ENCODE results near the gene POGK. TPM values are rescaled to one million over a fixed set of nuclear protein-coding genes. Genes with fewer than 3 reads are reported as not detected.

Gene POGK
- total and polyA plus RNA-seq, 9 donors, result 12.8 to 21.1 (median 15.2) TPM

GRCh38 chr1:166855558-166855957 is 16.3 kb downstream of the POGK start:
- H3K4me1 ChIP-seq (ENCODE audit: control insufficient read depth, insufficient read depth, low read length), result no peaks in the 10 kb centered on the region
- H3K36me3 ChIP-seq (ENCODE audit: control insufficient read depth, insufficient read depth, low read length), result peaks cover 44% of the 10 kb centered on the region
- no peaks in the 10 kb centered on the region for H3K27me3 ChIP-seq (ENCODE audit: control insufficient read depth, insufficient read depth, low read length)
- H3K27ac ChIP-seq (ENCODE audit: low read length), result no peak overlapping the region
- no peak overlapping the region for H3K4me3 ChIP-seq (ENCODE audit: low read length)
- DNase-seq, result no peak
- no CpG with 5 or more reads among the region's 3 CpGs for WGBS (ENCODE audit: insufficient coverage)
- H3K9me3 ChIP-seq (replicated peaks; ENCODE audit: control insufficient read depth, low read depth, low read length), result no peaks in the 10 kb centered on the region

GRCh38 chr1:166857995-166858394 is 18.7 kb downstream of the POGK start:
- DNase-seq, result no peak
- H3K27me3 ChIP-seq (ENCODE audit: control insufficient read depth, insufficient read depth, low read length), result no peaks in the 10 kb centered on the region
- H3K4me3 ChIP-seq (ENCODE audit: low read length), result no peak overlapping the region
- WGBS (ENCODE audit: insufficient coverage), result 90% methylated on average over 3 of the region's 3 CpGs
- no peaks in the 10 kb centered on the region for H3K4me1 ChIP-seq (ENCODE audit: control insufficient read depth, insufficient read depth, low read length)
- H3K9me3 ChIP-seq (replicated peaks; ENCODE audit: control insufficient read depth, low read depth, low read length), result no peaks in the 10 kb centered on the region
- H3K36me3 ChIP-seq (ENCODE audit: control insufficient read depth, insufficient read depth, low read length), result peaks cover 38% of the 10 kb centered on the region
- no peak overlapping the region for H3K27ac ChIP-seq (ENCODE audit: low read length)

- 92% methylated on average over 3 of the region's 7 CpGs for WGBS (ENCODE audit: insufficient coverage)
- DNase-seq, result no peak
- H3K27me3 ChIP-seq (ENCODE audit: control insufficient read depth, insufficient read depth, low read length), result no peaks in the 10 kb centered on the region
- H3K4me3 ChIP-seq (ENCODE audit: low read length), result no peak overlapping the region
- H3K27ac ChIP-seq (ENCODE audit: low read length), result no peak overlapping the region
- H3K36me3 ChIP-seq (ENCODE audit: control insufficient read depth, insufficient read depth, low read length), result peaks cover 38% of the 10 kb centered on the region
- H3K4me1 ChIP-seq (ENCODE audit: control insufficient read depth, insufficient read depth, low read length), result no peaks in the 10 kb centered on the region
- H3K9me3 ChIP-seq (replicated peaks; ENCODE audit: control insufficient read depth, low read depth, low read length), result no peaks in the 10 kb centered on the region
Measured at GRCh38 chr1:166858726-166859419, 19.6 kb downstream of the POGK start.

- Histone ChIP-seq H3K36me3 (ENCODE audit: control insufficient read depth, insufficient read depth, low read length) (peaks cover 41% of the 10 kb centered on the region), H3K27ac (ENCODE audit: low read length) (no peak overlapping the region), H3K9me3 (replicated peaks; ENCODE audit: control insufficient read depth, low read depth, low read length) (no peaks in the 10 kb centered on the region), H3K4me1 (ENCODE audit: control insufficient read depth, insufficient read depth, low read length) (no peaks in the 10 kb centered on the region), H3K27me3 (ENCODE audit: control insufficient read depth, insufficient read depth, low read length) (no peaks in the 10 kb centered on the region), H3K4me3 (ENCODE audit: low read length) (no peak overlapping the region)
- no peak for DNase-seq
- WGBS (ENCODE audit: insufficient coverage), result 75% methylated on average over 1 of the region's 5 CpGs
Measured at GRCh38 chr1:166859597-166859996, 20.3 kb downstream of the POGK start.

- H3K9me3 ChIP-seq (replicated peaks; ENCODE audit: control insufficient read depth, low read depth, low read length), result no peaks in the 10 kb centered on the region
- no peaks in the 10 kb centered on the region for H3K27me3 ChIP-seq (ENCODE audit: control insufficient read depth, insufficient read depth, low read length)
- WGBS (ENCODE audit: insufficient coverage), result 69% methylated on average over 4 of the region's 5 CpGs
- no peak overlapping the region for H3K4me3 ChIP-seq (ENCODE audit: low read length)
- peaks cover 24% of the 10 kb centered on the region for H3K36me3 ChIP-seq (ENCODE audit: control insufficient read depth, insufficient read depth, low read length)
- H3K27ac ChIP-seq (ENCODE audit: low read length), result no peak overlapping the region
- DNase-seq, result peak; percentile 15
- H3K4me1 ChIP-seq (ENCODE audit: control insufficient read depth, insufficient read depth, low read length), result no peaks in the 10 kb centered on the region
Measured at GRCh38 chr1:166865926-166866325, 26.7 kb downstream of the POGK start.

GRCh38 chr1:166868639-166869038 is 29.4 kb downstream of the POGK start:
- no peaks in the 10 kb centered on the region for H3K4me1 ChIP-seq (ENCODE audit: control insufficient read depth, insufficient read depth, low read length)
- no peaks in the 10 kb centered on the region for H3K27me3 ChIP-seq (ENCODE audit: control insufficient read depth, insufficient read depth, low read length)
- H3K9me3 ChIP-seq (replicated peaks; ENCODE audit: control insufficient read depth, low read depth, low read length), result no peaks in the 10 kb centered on the region
- H3K27ac ChIP-seq (ENCODE audit: low read length), result no peak overlapping the region
- 93% methylated on average over 4 of the region's 7 CpGs for WGBS (ENCODE audit: insufficient coverage)
- H3K36me3 ChIP-seq (ENCODE audit: control insufficient read depth, insufficient read depth, low read length), result peaks cover 18% of the 10 kb centered on the region
- no peak overlapping the region for H3K4me3 ChIP-seq (ENCODE audit: low read length)
- DNase-seq, result no peak

- peaks cover 14% of the 10 kb centered on the region for H3K36me3 ChIP-seq (ENCODE audit: control insufficient read depth, insufficient read depth, low read length)
- H3K4me3 ChIP-seq (ENCODE audit: low read length), result no peak overlapping the region
- H3K4me1 ChIP-seq (ENCODE audit: control insufficient read depth, insufficient read depth, low read length), result no peaks in the 10 kb centered on the region
- no peak for DNase-seq
- H3K9me3 ChIP-seq (replicated peaks; ENCODE audit: control insufficient read depth, low read depth, low read length), result no peaks in the 10 kb centered on the region
- no peaks in the 10 kb centered on the region for H3K27me3 ChIP-seq (ENCODE audit: control insufficient read depth, insufficient read depth, low read length)
- H3K27ac ChIP-seq (ENCODE audit: low read length), result no peak overlapping the region
- no CpG with 5 or more reads among the region's 3 CpGs for WGBS (ENCODE audit: insufficient coverage)
Measured at GRCh38 chr1:166869318-166870099, 30.2 kb downstream of the POGK start.

- 100% methylated on average over 2 of the region's 4 CpGs for WGBS (ENCODE audit: insufficient coverage)
Measured at GRCh38 chr1:166870584-166870983, 31.3 kb downstream of the POGK start.

GRCh38 chr1:166874464-166874863 is 35.2 kb downstream of the POGK start:
- H3K27ac ChIP-seq (ENCODE audit: low read length), result no peak overlapping the region
- H3K9me3 ChIP-seq (replicated peaks; ENCODE audit: control insufficient read depth, low read depth, low read length), result no peaks in the 10 kb centered on the region
- no peaks in the 10 kb centered on the region for H3K27me3 ChIP-seq (ENCODE audit: control insufficient read depth, insufficient read depth, low read length)
- WGBS (ENCODE audit: insufficient coverage), result 80% methylated on average over 3 of the region's 8 CpGs
- DNase-seq, result no peak
- H3K36me3 ChIP-seq (ENCODE audit: control insufficient read depth, insufficient read depth, low read length), result no peaks in the 10 kb centered on the region
- H3K4me1 ChIP-seq (ENCODE audit: control insufficient read depth, insufficient read depth, low read length), result peaks cover 8% of the 10 kb centered on the region
- no peak overlapping the region for H3K4me3 ChIP-seq (ENCODE audit: low read length)

More at GRCh38 chr1:166870584-166870983, 31.3 kb downstream of the POGK start:
- H3K9me3 ChIP-seq (replicated peaks; ENCODE audit: control insufficient read depth, low read depth, low read length), result no peaks in the 10 kb centered on the region
- H3K27me3 ChIP-seq (ENCODE audit: control insufficient read depth, insufficient read depth, low read length), result no peaks in the 10 kb centered on the region
- H3K36me3 ChIP-seq (ENCODE audit: control insufficient read depth, insufficient read depth, low read length), result peaks cover 11% of the 10 kb centered on the region
- peaks cover 5% of the 10 kb centered on the region for H3K4me1 ChIP-seq (ENCODE audit: control insufficient read depth, insufficient read depth, low read length)
- no peak for DNase-seq
- H3K4me3 ChIP-seq (ENCODE audit: low read length), result no peak overlapping the region
- no peak overlapping the region for H3K27ac ChIP-seq (ENCODE audit: low read length)

GRCh38 chr1:166875302-166875733 is 36.0 kb downstream of the POGK start:
- DNase-seq, result peak; percentile 24
- Histone ChIP-seq H3K27me3 (ENCODE audit: control insufficient read depth, insufficient read depth, low read length) (no peaks in the 10 kb centered on the region), H3K27ac (ENCODE audit: low read length) (peak overlapping the region; percentile 91), H3K36me3 (ENCODE audit: control insufficient read depth, insufficient read depth, low read length) (no peaks in the 10 kb centered on the region), H3K9me3 (replicated peaks; ENCODE audit: control insufficient read depth, low read depth, low read length) (no peaks in the 10 kb centered on the region), H3K4me1 (ENCODE audit: control insufficient read depth, insufficient read depth, low read length) (peaks cover 8% of the 10 kb centered on the region), H3K4me3 (ENCODE audit: low read length) (peak overlapping the region; percentile 77)
- 0% methylated on average over 3 of the region's 8 CpGs for WGBS (ENCODE audit: insufficient coverage)

Measured in muscle of leg (tissue), 11 donors.